Measurements from ENCODE around the gene CABP1.

CABP1 gene

GRCh38 chr12:120625557-120626419 is 14.6 kb upstream of the CABP1 start:
- no peak overlapping the region for H3K4me3 ChIP-seq (replicated peaks; ENCODE audit: low read depth, low read length)
- no peak for DNase-seq (ENCODE audit: low read depth)
- TF ChIP-seq CTCF (IDR thresholded peaks at IDR 0.05; ENCODE audit: low read length, missing control alignments): no peak

GRCh38 chr12:120628919-120629318 is 11.5 kb upstream of the CABP1 start:
- peak; percentile 30 for TF ChIP-seq CTCF (IDR thresholded peaks at IDR 0.05; ENCODE audit: low read length, missing control alignments)
- no peak for DNase-seq (ENCODE audit: low read depth)
- no peak overlapping the region for H3K4me3 ChIP-seq (replicated peaks; ENCODE audit: low read depth, low read length)

- H3K4me3 ChIP-seq (replicated peaks; ENCODE audit: low read depth, low read length): no peak overlapping the region
- no peak for DNase-seq (ENCODE audit: low read depth)
- no peak for TF ChIP-seq CTCF (IDR thresholded peaks at IDR 0.05; ENCODE audit: low read length, missing control alignments)
These were observed 10.1 kb upstream of the CABP1 start for GRCh38 chr12:120630104-120630892.

- no peak overlapping the region for H3K4me3 ChIP-seq (replicated peaks; ENCODE audit: low read depth, low read length)
- DNase-seq (ENCODE audit: low read depth): no peak
- TF ChIP-seq CTCF (IDR thresholded peaks at IDR 0.05; ENCODE audit: low read length, missing control alignments): no peak
These were observed 9.3 kb upstream of the CABP1 start for GRCh38 chr12:120631097-120631496.

- DNase-seq (ENCODE audit: low read depth): peak; percentile 51
- H3K4me3 ChIP-seq (replicated peaks; ENCODE audit: low read depth, low read length): no peak overlapping the region
- no peak for TF ChIP-seq CTCF (IDR thresholded peaks at IDR 0.05; ENCODE audit: low read length, missing control alignments)
These were observed 721 bp downstream of the CABP1 start for GRCh38 chr12:120640861-120641833.

- no peak for TF ChIP-seq CTCF (IDR thresholded peaks at IDR 0.05; ENCODE audit: low read length, missing control alignments)
- DNase-seq (ENCODE audit: low read depth): no peak
- H3K4me3 ChIP-seq (replicated peaks; ENCODE audit: low read depth, low read length): no peak overlapping the region
These were observed 1.7 kb downstream of the CABP1 start for GRCh38 chr12:120642121-120642520.
